IMR-90 (cell line): ENCODE data around the gene MRPL9. TPM values are rescaled to one million over a fixed set of nuclear protein-coding genes. Genes with fewer than 3 reads are reported as not detected.

ENCODE experiments used
- ATAC-seq: fragments of 200-7000 bp; cut with Tn5 transposase; 2 replicates; pipeline ENCODE4 v1.9.1; 2020; ENCODE audit warnings: low read depth, mild to moderate bottlenecking, moderate library complexity
- BruUV-seq: library from RNA; stranded (reverse); fragments of 400-500 nt; replicated peaks from 2 replicates; lab custom pipeline; 2021; lab: Mats Ljungman, UMichigan
- CTCF ChIA-PET: fragments of 300-600 bp; formaldehyde crosslinking; extraction: SDS; loops from one replicate; lab custom pipeline; 2021; ENCODE audit warnings: antibody characterized with exemption; lab: Yijun Ruan, JAX
- POLR2A ChIA-PET: fragments of 300-600 bp; sonication (Branson Sonifier 250); formaldehyde crosslinking; loops from one replicate; lab custom pipeline; 2022; ENCODE audit warnings: antibody characterized with exemption; ENCODE audit not compliant: unreplicated experiment; lab: Charles Lee
- DNase-seq: peaks from one replicate; pipeline ENCODE4 v3.0.0; 2013
- H2AFZ ChIP-seq: replicated peaks from 2 replicates; pipeline ENCODE3; 2013; ENCODE audit warnings: low read length, mild to moderate bottlenecking; ENCODE audit not compliant: poor library complexity
- H2AK5ac ChIP-seq: 2 replicates; pipeline ENCODE4 v1.6.1; 2013; ENCODE audit warnings: low read depth, low read length, inconsistent platforms
- H2AK9ac ChIP-seq: replicated peaks from 2 replicates; pipeline ENCODE3; 2013; ENCODE audit warnings: mild to moderate bottlenecking, low read depth, low read length, moderate library complexity; ENCODE audit not compliant: poor library complexity
- H2BK120ac ChIP-seq: 2 replicates; pipeline ENCODE4 v1.6.1; 2013; ENCODE audit warnings: low read depth, low read length, inconsistent platforms
- H2BK15ac ChIP-seq: 3 replicates; pipeline ENCODE4 v1.6.1; 2013; ENCODE audit warnings: low read depth, low read length, inconsistent platforms
- H2BK20ac ChIP-seq: 2 replicates; pipeline ENCODE4 v1.6.1; 2013; ENCODE audit warnings: low read depth, mild to moderate bottlenecking, inconsistent platforms, low read length, moderate library complexity
- H2BK5ac ChIP-seq: 2 replicates; pipeline ENCODE4 v1.6.1; 2013; ENCODE audit warnings: mild to moderate bottlenecking, low read depth, low read length, inconsistent platforms; ENCODE audit not compliant: poor library complexity, severe bottlenecking
- H3K14ac ChIP-seq: replicated peaks from 2 replicates; pipeline ENCODE4 v1.6.1; 2013; ENCODE audit warnings: low read depth, low read length, inconsistent platforms
- H3K18ac ChIP-seq: 2 replicates; pipeline ENCODE4 v1.6.1; 2013; ENCODE audit warnings: low read depth, low read length, control low read depth
- H3K23ac ChIP-seq: 2 replicates; pipeline ENCODE4 v1.6.1; 2013; ENCODE audit warnings: low read depth, low read length, inconsistent platforms
- H3K27ac ChIP-seq: 2 replicates; pipeline ENCODE4 v1.5.1; 2013; ENCODE audit warnings: mild to moderate bottlenecking, control low read depth, low read length; ENCODE audit not compliant: insufficient read depth
- H3K27me3 ChIP-seq: 2 replicates; pipeline ENCODE4 v1.6.1; 2013; ENCODE audit warnings: low read length; ENCODE audit not compliant: control insufficient read depth, insufficient read depth
- H3K36me3 ChIP-seq: 2 replicates; pipeline ENCODE4 v1.6.1; 2013; ENCODE audit warnings: low read length, mixed read lengths; ENCODE audit not compliant: control insufficient read depth, insufficient read depth
- H3K4ac ChIP-seq: 2 replicates; pipeline ENCODE4 v1.6.1; 2013; ENCODE audit warnings: low read depth, low read length, inconsistent platforms
- H3K4me1 ChIP-seq: 2 replicates; pipeline ENCODE4 v1.6.1; 2013; ENCODE audit warnings: low read length, mixed read lengths; ENCODE audit not compliant: control insufficient read depth, insufficient read depth
- H3K4me2 ChIP-seq: 2 replicates; pipeline ENCODE4 v1.6.1; 2013; ENCODE audit warnings: low read depth, mild to moderate bottlenecking, control low read depth, low read length, moderate library complexity
- H3K4me3 ChIP-seq: 2 replicates; pipeline ENCODE4 v1.5.1; 2013; ENCODE audit warnings: low read depth, mild to moderate bottlenecking, control low read depth, low read length, moderate library complexity; ENCODE audit not compliant: insufficient read depth
- H3K56ac ChIP-seq: 2 replicates; pipeline ENCODE4 v1.6.1; 2013; ENCODE audit warnings: low read length, inconsistent platforms; ENCODE audit not compliant: insufficient read depth; ENCODE audit errors: extremely low read depth
- H3K79me1 ChIP-seq, 2 experiments: 2 replicates each; pipeline ENCODE4 v1.6.1; 2013; ENCODE audit warnings: low read length in 2 of 2, inconsistent platforms in 1 of 2, low read depth in 1 of 2
- H3K9ac ChIP-seq: 2 replicates; pipeline ENCODE4 v1.6.1; 2013; ENCODE audit warnings: low read depth, low read length, control low read depth
- H3K9me1 ChIP-seq: 2 replicates; pipeline ENCODE4 v1.6.1; 2013; ENCODE audit warnings: low read length, inconsistent platforms; ENCODE audit not compliant: insufficient read depth
- H3K9me3 ChIP-seq: 2 replicates; pipeline ENCODE4 v1.6.1; 2013; ENCODE audit warnings: low read length; ENCODE audit not compliant: control insufficient read depth, insufficient read depth
- H4K20me1 ChIP-seq: 2 replicates; pipeline ENCODE4 v1.6.1; 2013; ENCODE audit warnings: low read length, inconsistent platforms; ENCODE audit not compliant: insufficient read depth
- H4K5ac ChIP-seq: 2 replicates; pipeline ENCODE4 v1.6.1; 2013; ENCODE audit warnings: mild to moderate bottlenecking, low read depth, low read length, control low read depth
- H4K8ac ChIP-seq, 2 experiments: 2 replicates each; pipeline ENCODE4 v1.6.1; 2013; ENCODE audit warnings: low read depth in 2 of 2, low read length in 2 of 2, control low read depth in 1 of 2, inconsistent platforms in 1 of 2
- H4K91ac ChIP-seq: 2 replicates; pipeline ENCODE4 v1.6.1; 2013; ENCODE audit warnings: low read depth, low read length, inconsistent platforms; ENCODE audit not compliant: insufficient read depth
- BHLHE40 ChIP-seq: fragments of 150-350 bp; IDR thresholded peaks from 2 replicates; pipeline ENCODE4 v1.6.1; 2016; ENCODE audit warnings: mild to moderate bottlenecking, low read depth, low read length
- CEBPB ChIP-seq: IDR thresholded peaks from 2 replicates; pipeline ENCODE4 v1.6.1; 2012; ENCODE audit warnings: low read depth, low read length, improper control_type of control experiment
- CHD1 ChIP-seq: IDR thresholded peaks from 2 replicates; pipeline ENCODE4 v1.6.1; 2012; ENCODE audit warnings: low read depth, low read length, improper control_type of control experiment
- CTCF ChIP-seq: conservative IDR thresholded peaks from 2 replicates; pipeline ENCODE4 v1.5.1; 2012; ENCODE audit warnings: mild to moderate bottlenecking, low read depth, low read length, improper control_type of control experiment
- ELK1 ChIP-seq: fragments of 150-350 bp; IDR thresholded peaks from 2 replicates; pipeline ENCODE4 v1.6.1; 2016; ENCODE audit warnings: low read depth, mild to moderate bottlenecking, low read length, moderate library complexity, borderline replicate concordance
- FOS ChIP-seq: fragments of 150-350 bp; IDR thresholded peaks from 2 replicates; pipeline ENCODE4 v1.6.1; 2016; ENCODE audit warnings: low read depth, low read length
- MAFK ChIP-seq: IDR thresholded peaks from 2 replicates; pipeline ENCODE4 v1.6.1; 2012; ENCODE audit warnings: low read depth, low read length, improper control_type of control experiment
- MAZ ChIP-seq: IDR thresholded peaks from 2 replicates; pipeline ENCODE4 v1.6.1; 2012; ENCODE audit warnings: low read depth, mild to moderate bottlenecking, low read length, improper control_type of control experiment, moderate library complexity, borderline replicate concordance
- MXI1 ChIP-seq: IDR thresholded peaks from 2 replicates; pipeline ENCODE4 v1.6.1; 2012; ENCODE audit warnings: low read depth, mild to moderate bottlenecking, low read length, moderate library complexity, borderline replicate concordance
- NFE2L2 ChIP-seq: fragments of 150-350 bp; IDR thresholded peaks from 2 replicates; pipeline ENCODE4 v1.6.1; 2016; ENCODE audit warnings: low read depth, mild to moderate bottlenecking, low read length
- POLR2A ChIP-seq: IDR thresholded peaks from 2 replicates; pipeline ENCODE4 v1.6.1; 2012; ENCODE audit warnings: mild to moderate bottlenecking, low read depth, low read length
- RAD21 ChIP-seq: IDR thresholded peaks from 2 replicates; pipeline ENCODE4 v1.6.1; 2012; ENCODE audit warnings: low read length, improper control_type of control experiment
- RCOR1 ChIP-seq: IDR thresholded peaks from 2 replicates; pipeline ENCODE4 v1.6.1; 2012; ENCODE audit warnings: mild to moderate bottlenecking, low read length, improper control_type of control experiment; ENCODE audit not compliant: insufficient replicate concordance
- RFX5 ChIP-seq: IDR thresholded peaks from 2 replicates; pipeline ENCODE4 v1.8.0; 2012; ENCODE audit warnings: low read depth, mild to moderate bottlenecking, low read length, moderate library complexity
- SMC3 ChIP-seq: fragments of 150-350 bp; IDR thresholded peaks from 2 replicates; pipeline ENCODE4 v1.6.1; 2016; ENCODE audit warnings: low read depth, mild to moderate bottlenecking, antibody characterized with exemption, low read length, moderate library complexity
- USF2 ChIP-seq: fragments of 150-350 bp; IDR thresholded peaks from 2 replicates; pipeline ENCODE4 v1.6.1; 2017; ENCODE audit warnings: mild to moderate bottlenecking, antibody characterized with exemption, low read length, low read depth
- WGBS, 2 experiments: methylation state at CpG; one replicate each; pipeline versions ENCODE4 v1.1.5 to v1.1.7; 2013; ENCODE audit warnings: missing lambda C conversion rate in 2 of 2; ENCODE audit not compliant: insufficient read length in 1 of 2; ENCODE audit errors: extremely low coverage in 2 of 2; 5-methylcytosine and 5-hydroxymethylcytosine counted together
- dilution Hi-C: fragments of 300-500 bp; cut with HindIII; formaldehyde crosslinking; loops from one replicate; pipeline ENCODE4 v1.14.3; 2018; ENCODE audit warnings: low sequenced_read_pairs; ENCODE audit not compliant: unreplicated experiment
- in situ Hi-C: fragments of 300-500 bp; cut with MboI; formaldehyde crosslinking; loops from 3 replicates; pipeline ENCODE4 v1.14.3; 2019; ENCODE audit warnings: low sequenced_read_pairs, inconsistent platforms, mixed read lengths
- intact Hi-C: fragments of 100-400 bp; cut with micrococcal nuclease; formaldehyde crosslinking; loops from 2 replicates; pipeline ENCODE4 v1.10.0; 2022
- polyA plus RNA-seq, 3 experiments: library from polyadenylated mRNA; depleted of rRNA; stranded (reverse); fragments of >200 nt; gene quantifications; 2 replicates each; pipeline ENCODE4 v1.2.3, GENCODE V29; 2012; ENCODE audit warnings: low replicate concordance in 1 of 3
- total RNA-seq: library from RNA; depleted of rRNA; stranded (reverse); fragments of >200 nt; gene quantifications from 2 replicates; pipeline ENCODE4 v1.2.3, GENCODE V29; 2012

The MRPL9 gene
- total and polyA plus RNA-seq, 2 of the 4 experiments (the other 2 are of a cell fraction): 65.4 to 87.5 TPM

- Histone ChIP-seq H3K4me3 (no peak overlapping the region), H3K79me1 (no peaks in the 10 kb centered on the region), H3K14ac (no peak overlapping the region), H3K27me3 (peaks cover 73% of the 10 kb centered on the region), H3K23ac (no peak overlapping the region), H3K9ac (no peak overlapping the region), H3K9me1 (no peaks in the 10 kb centered on the region), H2BK20ac (no peak overlapping the region), H2AFZ (no peak overlapping the region), H3K9me3 (no peaks in the 10 kb centered on the region), H3K56ac (no peak overlapping the region), H4K8ac (no peak overlapping the region), H4K20me1 (no peaks in the 10 kb centered on the region; the same call in 1 of the 2 replicates), H2BK120ac (no peak overlapping the region), H2AK5ac (no peak overlapping the region), H3K4ac (no peak overlapping the region), H4K5ac (no peak overlapping the region), H3K4me1 (no peaks in the 10 kb centered on the region), H4K91ac (no peak overlapping the region), H3K4me2 (no peak overlapping the region), H2BK15ac (no peak overlapping the region; the same call in 2 of the 3 replicates), H2BK5ac (no peak overlapping the region), H3K18ac (no peak overlapping the region), H3K27ac (no peak overlapping the region), H3K36me3 (no peaks in the 10 kb centered on the region), H2AK9ac (no peak overlapping the region)
- WGBS, 2 experiments: no CpG with 5 or more reads among the region's 2 CpGs
- no peak for DNase-seq
- in situ Hi-C loops: no loop called here
- POLR2A ChIA-PET: no interaction called here
- CTCF ChIA-PET: no interaction called here
- ATAC-seq: no peak
- BruUV-seq: no TSS peak
- intact Hi-C loops: no loop called here
- no peak for TF ChIP-seq SMC3
- no peak for TF ChIP-seq BHLHE40
- TF ChIP-seq CHD1: no peak
- TF ChIP-seq RFX5: no peak
- no peak for TF ChIP-seq MXI1
- TF ChIP-seq ELK1: no peak
- no peak for TF ChIP-seq RCOR1
- TF ChIP-seq USF2: no peak
- no peak for TF ChIP-seq CEBPB
- no peak for TF ChIP-seq POLR2A
- TF ChIP-seq CTCF: no peak
- TF ChIP-seq FOS: no peak
- no peak for TF ChIP-seq RAD21
- TF ChIP-seq MAFK: no peak
- no peak for TF ChIP-seq MAZ
- no peak for TF ChIP-seq NFE2L2
- dilution Hi-C loops: no loop called here
Measured at GRCh38 chr1:151713044-151713443, 50.3 kb downstream of the MRPL9 start.
